GM18502 (cell line): ENCODE data around the gene ITPR1.
A peak's percentile ranks its signal among the peaks of the same experiment; 100 is the strongest.

Experiments used
- ATAC-seq: cut with Tn5 transposase; IDR thresholded peaks from one replicate; pipeline ENCODE4 v1.9.1; 2021; ENCODE audit warnings: mild to moderate bottlenecking; ENCODE audit not compliant: unreplicated experiment, poor library complexity

Gene ITPR1

DNA sequence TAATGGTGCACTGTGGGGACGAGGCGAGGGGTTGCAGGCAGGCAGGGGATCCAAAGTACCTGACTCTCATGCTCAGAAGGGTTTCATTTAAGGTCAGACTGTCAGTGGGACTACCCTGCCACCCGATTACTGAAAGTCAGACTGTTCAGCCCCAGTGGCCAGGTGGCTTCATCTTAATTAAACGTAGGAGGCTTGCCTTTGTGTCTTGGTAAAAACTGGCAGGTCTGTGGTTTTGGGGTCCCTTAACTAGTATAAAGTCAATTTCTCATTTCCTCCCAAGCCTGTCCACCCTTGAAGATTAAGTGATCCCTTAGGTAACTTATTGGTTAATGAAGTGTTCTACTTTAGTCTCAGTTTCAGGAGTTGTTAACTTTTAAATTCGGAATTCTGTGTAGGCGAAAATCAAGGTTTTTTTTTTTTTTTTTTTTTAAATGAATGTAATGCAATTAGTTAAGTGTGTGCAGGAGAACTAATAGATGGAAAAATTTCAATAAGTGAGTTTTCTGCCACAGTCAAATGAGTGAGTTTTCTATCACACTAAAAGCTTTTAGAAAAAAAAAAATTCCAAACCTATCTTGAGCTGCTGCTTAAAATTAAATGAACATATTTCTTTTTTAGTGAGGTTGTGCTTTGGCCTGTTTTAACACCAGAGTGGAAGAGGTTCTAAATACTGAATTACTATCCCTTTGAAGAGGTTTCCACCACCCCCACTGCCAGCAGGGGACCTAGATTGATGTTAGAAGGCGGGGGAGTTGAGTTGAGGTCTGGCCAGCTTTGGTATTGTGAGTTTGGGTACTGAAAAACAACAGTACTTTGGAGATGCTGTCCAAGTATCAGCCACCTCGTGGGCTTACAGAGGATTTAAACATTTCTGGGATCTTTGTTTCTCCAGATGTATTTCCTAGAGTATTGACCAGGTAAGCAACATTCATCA is 15.2 kb downstream of the ITPR1 start:
- ATAC-seq: peak; percentile 67

DNA sequence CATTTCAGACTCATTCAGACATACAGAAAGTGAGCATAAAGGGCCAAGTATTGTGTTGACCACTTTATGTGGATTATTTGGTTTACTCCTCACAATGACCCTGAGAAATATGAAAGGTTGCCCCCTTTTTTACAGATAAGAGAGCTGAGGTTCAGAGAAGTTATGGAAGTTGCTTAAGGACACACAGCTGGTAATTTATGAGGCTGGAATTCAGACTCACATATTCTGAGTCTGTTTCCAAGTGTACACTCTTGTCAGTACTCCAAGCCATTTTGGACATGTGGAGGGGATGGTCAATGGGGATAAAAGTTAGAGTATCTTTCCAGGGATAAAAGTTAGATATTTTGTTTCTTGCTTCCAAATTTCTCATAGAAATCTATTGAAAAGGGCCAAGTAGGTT is 15.9 kb downstream of the ITPR1 start:
- no peak for ATAC-seq

DNA sequence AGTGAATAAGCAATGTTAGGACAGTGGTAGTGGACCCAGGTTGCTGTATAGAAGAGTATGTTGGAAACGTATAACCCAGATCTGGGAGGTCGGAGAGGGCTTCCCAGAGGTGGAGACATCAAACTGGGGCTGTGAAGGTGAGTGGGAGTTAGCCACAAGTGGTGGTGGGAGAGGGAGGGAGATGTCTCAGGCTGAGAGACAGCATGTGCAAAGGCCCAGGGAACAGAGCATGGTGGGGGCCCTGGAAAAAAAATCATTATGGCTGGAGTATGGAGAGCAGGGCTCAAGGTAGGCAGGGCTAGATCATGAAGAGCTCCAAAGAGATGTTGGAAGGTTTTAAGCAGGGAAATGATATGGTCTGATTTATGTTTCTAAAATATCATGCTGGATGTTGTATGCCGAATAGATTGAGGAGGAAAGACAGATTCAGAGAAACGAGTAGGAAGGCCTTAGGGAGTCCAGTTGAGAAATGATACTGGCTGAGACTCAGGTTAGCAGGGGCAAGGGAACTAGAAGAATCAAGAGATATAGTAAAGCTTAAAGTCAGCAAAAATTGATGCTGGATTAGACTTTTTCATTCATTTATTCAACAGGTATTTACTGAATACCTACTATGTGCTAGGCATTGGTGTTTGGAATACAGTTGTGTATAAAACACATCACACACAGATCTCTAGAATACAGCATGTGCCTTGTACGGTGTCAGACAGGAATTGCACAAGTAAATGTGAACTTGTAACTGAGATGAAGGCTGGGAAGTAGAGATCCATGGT is 17.0 kb downstream of the ITPR1 start:
- no peak for ATAC-seq

DNA sequence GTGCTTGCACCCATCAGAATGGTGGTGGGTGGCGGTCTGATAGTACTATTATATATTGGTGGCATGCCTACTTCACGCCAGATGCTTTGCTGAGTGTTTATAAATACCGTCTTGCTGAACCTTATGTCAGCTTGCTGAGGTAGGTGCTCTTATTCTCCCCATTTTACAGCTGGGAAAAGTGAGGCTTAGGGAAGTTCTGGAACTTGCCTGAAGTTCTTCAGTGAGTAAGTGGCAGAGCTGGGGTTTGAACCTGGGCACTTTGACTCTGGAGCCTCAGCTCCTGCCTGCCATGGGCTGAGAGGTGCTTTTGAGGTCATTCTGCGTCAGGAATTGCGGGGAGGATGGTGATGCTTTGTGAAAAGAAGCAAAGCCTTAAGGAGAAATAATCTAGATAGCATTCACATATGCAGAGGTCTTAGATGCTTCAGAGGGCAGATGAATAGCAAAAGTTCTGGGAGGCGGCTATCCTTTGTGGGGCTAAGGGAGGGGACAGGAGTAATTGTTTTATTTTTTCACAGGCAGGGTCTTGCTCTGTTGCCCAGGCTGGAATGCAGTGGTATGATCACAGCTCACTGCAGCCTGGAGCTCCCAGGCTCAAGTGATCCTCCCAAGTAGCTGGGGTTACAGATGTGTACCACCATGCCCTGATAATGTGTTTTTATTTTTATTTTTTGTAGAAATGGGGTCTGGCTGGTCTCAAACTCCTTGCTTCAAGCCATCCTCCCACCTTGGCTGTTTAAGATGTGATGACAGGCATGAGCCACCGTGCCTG is 18.5 kb downstream of the ITPR1 start:
- ATAC-seq: no peak

DNA sequence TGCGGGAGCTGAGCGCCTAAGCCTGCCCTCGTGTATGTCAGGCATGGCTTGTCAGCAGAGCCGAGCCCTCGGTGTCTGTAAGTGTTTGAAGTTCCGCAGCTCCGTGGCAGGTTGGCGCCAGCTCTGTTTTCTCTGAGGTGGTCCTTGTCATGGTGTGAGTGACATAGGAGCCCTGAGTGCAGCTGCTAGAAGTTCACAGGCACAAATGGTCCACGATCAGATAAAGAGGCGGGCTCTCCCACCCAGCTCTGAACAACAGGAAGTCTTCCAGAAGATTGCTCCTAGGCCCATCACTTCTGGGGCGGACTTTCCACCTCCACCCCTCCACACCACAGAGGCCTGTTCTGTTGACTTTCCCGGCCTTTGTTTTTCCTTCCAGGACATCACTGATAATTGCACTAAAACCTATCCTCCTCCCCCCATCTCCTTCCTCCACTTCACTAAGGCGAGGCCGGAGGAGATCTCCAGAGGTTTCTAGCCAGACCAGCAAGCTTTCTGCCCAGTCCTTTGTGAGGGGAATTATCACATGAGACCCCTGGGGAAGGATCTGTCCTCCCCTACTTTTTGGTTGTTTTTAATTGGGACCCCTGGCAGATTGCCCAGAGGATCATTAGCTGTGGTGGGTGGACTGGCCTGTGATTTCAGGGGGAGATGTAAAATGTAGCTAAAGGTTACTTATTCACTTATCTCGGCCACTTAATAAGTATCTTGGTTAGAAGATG is 19.9 kb downstream of the ITPR1 start:
- no peak for ATAC-seq

DNA sequence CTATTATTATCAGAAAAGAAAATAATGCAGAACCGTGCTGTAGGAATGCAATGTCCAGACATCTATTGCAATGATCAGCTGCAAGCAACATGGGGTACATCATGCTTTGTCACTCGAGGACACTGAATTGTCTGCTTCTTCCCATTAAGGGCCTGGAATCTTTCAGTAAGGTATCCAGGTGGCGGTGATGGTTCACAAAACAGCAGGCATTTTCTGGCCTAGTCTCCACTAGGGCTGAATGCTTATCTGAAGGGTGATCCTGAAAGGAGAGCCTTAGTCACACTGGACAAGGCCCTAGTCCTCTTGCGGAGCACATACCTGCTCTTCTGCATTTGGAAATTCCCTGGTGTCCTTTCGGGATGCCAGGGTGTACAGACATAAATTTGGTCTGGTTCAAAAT is 21.2 kb downstream of the ITPR1 start:
- ATAC-seq: no peak

DNA sequence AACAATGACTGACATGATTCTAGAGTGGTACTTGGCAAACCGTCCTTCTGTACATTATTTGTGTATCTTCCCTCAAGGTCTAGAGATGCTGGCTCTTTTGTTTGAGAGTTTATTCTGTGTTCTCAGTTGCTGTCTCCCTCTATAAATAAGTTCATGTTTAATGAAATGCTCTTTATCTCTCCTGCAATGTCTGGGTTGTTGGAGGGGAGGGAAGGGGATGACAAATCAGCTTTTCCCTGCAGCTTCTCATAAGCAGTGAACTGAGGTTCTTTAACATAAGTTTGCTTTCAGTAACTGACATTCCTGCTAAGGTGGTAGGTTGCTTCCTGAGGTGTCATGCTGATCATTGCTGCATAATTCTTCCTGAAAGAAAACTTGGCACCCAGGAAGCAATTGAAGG is 21.8 kb downstream of the ITPR1 start:
- no peak for ATAC-seq

DNA sequence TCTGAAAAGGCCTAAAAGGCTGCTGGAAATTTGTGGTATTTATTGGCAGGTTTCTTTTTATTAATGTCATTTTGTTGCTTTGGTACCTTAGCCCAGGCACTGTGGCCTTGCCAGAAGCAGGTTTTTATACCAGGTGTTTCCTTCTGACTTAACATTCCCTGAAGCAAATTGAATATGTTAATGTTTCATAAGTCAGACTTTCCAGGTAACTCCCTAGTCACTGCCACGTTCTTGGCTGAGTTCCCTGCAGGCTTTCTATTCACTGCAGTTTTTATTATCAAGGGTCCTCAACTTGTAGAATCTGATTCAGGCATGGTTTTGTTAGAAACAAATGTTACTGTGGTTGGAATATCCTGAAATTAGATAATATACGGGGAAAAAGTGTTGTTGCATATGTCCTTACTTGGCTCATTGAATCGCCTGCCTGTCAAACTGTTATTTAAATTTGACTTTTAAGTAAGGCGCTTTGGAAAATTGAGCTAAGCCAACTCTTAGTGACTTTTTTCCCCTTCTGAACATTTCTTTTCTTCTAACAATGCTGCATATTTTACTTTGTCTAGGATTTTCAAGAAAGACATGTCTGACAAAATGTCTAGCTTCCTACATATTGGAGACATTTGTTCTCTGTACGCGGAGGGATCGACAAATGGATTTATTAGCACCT is 22.9 kb downstream of the ITPR1 start:
- no peak for ATAC-seq

DNA sequence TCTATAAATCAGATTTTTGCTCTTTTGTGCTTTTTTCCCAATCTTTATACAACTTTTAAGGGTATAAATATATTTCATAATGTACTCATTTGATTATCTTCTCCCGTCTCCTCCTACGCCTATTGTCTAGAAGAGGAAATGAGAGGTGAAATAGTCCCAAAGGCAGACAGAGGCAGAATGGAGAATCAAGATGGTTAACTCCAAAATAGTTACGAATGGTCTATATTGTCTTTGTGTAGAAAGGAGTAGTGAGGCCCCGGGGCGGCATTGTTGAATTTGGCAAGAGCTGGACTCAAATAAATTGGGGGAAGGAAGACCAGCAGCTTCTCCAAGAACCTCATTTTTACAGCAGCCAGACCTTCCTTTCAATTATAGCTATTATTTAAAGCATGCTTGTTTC is 23.9 kb downstream of the ITPR1 start:
- ATAC-seq: no peak

DNA sequence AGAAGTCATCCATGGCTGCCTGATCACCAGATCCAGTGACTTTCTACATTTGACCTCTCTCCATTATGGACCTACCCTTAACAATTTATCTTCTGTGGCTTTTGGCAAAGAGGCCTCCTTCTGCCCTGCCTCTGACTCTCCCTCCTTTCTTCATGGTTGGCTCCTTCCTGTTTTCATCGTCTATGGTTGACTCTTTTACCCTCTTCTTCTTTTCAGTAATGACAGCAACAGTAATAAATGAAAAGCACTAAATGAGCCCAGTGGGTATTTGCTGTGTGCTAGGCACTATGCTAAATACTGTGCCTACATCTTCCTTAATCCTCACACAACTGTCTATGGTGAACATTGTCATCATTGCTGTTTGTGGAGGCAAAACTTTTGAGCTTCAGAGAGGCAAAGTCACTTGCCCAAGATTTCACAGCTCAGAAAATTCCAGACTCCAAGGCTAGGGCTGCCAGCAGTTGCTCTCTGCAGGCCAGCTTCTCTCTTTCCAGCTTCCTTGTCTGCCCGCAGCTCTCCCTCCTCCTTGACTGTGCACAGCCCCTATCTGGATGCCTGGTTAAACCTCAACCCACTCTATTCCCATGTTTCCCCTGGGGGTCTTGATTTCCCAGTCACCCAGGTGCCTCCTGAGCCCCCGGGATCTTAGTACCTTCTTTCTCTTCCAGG is 24.6 kb downstream of the ITPR1 start:
- ATAC-seq: no peak

DNA sequence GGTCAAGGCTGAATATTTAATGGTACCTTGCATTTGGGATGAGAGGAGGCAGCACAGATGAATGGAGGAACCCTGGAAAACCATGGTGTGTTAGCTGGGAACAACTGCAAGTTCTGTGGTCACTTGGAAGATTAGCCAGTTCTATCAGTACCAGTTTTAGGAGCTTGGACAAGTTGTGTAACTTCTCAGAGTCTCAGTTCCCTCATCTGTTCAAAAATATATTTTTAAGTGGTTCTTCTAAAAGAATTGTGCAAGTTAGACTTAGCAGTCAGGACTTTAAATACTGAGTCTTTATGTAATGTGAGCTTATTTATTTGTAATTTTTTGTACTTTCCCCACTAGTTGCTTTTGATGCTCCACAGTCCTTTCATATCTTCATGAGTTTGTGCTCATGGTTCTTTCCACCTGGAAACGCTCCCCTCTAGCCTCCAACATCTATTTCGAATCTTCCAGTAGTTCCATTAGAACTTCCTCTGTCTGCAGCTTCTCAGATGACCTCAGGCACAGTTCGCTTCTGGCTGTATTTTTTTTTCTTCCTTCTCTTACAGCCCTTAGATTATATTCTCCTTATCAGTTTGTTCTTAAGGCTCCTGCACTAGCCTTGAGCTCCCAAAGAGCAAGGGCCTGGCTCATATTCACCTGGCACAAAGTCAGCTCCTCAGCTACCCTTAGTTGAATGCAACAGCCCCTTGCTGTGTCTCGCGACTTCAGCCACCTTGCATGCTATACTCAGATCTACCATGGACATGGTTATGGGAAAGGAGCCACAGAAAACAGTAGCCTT is 27.1 kb downstream of the ITPR1 start:
- ATAC-seq: no peak

DNA sequence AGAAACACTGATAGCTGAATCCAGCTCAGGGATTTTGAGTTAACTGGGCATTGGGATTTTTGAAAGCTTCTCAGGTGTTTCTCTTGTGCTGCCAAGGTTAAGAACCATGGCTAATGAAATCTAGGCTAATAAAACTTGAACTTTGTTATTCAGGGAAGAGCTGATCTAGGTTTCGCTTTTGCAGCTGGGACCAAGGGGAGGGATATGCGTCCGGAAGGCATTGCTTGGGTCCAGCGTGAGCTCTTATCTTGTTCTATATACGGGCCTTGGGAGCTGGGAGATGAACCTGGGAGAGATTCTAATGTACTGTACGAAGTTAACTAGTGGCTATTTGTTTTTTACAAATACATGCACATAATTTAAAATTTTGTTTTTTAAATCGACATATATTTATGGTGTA is 29.8 kb downstream of the ITPR1 start:
- ATAC-seq: no peak

DNA sequence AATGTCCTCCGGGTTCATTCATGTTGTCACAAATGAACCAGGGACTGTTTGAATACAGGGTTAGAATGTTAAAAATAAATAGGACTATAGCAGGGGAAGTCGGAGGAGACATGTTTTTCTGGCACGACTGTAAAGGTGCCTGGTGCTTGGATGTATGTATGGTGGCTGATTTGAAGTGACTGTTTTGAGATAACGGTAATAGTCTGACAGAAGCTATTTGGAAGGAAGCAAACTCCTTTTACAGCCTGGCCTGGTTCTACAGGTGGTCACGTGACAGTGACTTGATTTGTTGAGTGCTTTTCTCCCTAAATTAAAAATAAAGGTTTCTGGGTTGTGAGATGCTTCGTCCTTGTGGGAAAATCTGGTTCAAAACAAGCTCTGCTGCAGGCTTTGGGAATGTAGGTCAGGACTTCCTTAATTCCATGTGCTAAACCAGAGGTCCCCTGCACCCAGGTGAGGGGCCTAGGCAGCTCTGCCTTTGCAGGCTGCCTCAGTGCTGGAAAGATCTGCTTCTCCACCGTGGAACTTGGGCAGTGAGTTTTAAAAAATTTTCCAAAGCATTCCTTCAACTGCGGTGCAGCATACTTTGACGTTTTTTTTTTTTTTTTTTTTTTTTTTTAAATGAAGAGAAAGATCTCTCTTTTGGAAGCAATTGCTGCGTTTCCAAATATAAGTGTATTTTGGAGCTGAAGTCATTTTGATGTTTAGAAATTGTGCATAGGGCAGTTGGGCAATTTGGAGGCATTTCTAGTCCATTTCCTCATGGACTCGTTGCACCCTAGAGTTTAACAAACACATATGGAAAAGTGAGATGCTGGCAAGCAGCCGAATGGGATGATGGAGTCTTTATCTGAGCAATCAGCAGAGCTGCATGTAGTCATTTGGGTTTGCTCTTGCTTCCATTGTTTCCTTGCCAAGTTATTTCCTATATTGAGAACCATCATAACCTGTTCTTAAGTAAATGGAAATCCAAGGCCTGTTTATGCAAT is 30.9 kb downstream of the ITPR1 start:
- no peak for ATAC-seq

DNA sequence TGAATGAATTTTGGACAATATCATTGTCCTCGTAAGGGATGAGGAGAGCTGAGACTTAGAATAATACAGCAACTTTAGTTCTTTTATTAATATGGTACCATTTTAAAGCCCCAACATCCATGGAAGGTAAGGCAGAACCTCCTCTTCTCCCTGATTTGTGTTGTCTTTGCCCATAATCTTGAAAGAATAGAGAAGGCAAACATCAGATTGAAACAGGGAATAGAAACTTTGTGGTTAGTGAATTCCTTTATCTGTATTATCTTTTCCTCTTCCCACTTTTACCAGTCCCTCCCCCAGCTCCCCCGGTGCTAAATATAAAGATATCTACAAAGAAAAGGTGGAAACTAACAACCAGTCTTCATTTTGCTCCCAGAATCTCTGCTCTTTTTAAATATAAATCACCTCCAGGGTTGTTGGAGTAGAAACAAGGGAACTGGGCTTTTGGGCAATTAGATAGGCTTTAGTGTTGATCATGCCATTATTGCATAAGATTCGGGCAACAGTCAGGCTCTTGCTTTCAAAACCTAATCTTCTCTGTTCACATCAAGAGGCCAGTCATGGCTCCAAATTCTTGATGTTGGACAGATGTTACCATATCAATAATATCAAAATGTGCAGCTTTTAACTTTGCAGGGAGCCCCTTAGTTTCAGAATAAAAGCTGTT is 32.5 kb downstream of the ITPR1 start:
- no peak for ATAC-seq

DNA sequence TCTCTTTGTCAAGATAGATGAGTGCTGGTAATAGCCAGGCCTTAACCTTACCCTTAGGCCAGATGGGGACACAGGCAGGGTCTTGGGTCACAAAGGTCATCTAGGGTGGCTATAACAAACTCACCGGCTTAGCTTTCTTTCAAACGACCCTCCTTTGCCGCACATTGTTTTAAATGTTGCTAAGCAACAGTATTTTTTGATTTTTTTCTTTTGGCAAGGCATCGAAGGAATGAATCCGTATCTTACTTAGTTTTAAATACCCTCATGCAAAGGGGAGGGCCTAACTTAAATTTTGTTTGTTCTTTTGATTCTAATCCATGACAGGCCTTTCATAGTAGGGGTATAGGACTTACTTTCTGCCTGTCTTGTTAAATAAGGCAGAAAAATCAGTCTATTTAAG is 35.2 kb downstream of the ITPR1 start:
- no peak for ATAC-seq

DNA sequence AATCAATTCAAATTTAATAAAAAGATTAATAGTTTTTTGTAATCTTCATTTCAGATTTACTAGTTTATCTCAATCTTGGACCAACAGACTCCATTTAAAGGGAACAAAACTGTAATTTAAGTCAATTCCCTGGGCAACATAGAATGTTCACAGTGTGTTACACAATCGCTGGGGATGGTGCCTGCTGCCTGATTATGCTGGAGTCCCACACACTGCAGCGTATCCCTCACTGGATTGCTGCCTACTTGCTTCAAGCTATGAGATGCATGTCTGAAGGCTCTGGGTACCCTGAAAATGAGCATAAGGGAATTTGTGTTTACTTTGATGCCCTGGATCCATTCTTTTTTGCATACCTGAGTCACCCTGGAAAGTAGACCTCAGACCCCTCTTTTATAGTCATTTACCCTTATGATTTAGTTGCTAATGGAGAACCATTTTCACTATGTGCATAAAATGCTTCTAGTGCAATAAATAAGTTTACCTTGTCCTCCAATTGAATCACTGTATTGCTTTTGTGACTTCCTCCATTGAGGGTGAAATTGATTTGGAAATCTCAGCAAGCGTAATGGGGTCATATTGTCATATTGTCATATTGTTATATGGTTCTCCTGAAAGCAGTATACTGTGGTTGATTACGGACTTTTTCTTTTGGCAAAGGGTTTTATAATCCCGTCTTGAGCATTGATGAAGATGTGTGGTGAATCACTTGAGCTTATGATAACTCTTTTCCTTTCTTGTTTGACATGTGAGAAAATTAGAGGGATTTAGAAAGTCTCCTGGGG is 35.9 kb downstream of the ITPR1 start:
- ATAC-seq: no peak
